GM21723 (cell line): ENCODE measurements around the gene RNF157.
"Not testable (repeated sequence)": the region's sequence is repeated elsewhere in the genome, so short reads cannot be mapped to it uniquely, and the experiment has no call there.

Source experiments
- ATAC-seq: cut with Tn5 transposase; IDR thresholded peaks from one replicate; pipeline ENCODE4 v1.9.1; 2021; ENCODE audit warnings: mild to moderate bottlenecking, moderate library complexity; ENCODE audit not compliant: unreplicated experiment

RNF157 gene

GRCh38 chr17:76195281-76196096, 44.8 kb downstream of the RNF157 start:
- no peak for ATAC-seq

GRCh38 chr17:76193591-76193990, 46.7 kb downstream of the RNF157 start:
- ATAC-seq = no peak

GRCh38 chr17:76191896-76192295, 48.4 kb downstream of the RNF157 start:
- ATAC-seq = peak; percentile 49

- no peak for ATAC-seq
These were observed 50.6 kb downstream of the RNF157 start for GRCh38 chr17:76189741-76190140.

- no peak for ATAC-seq
These were observed 51.0 kb downstream of the RNF157 start for GRCh38 chr17:76189247-76189646.

GRCh38 chr17:76188213-76189016, 51.9 kb downstream of the RNF157 start:
- no peak for ATAC-seq

- not testable (repeated sequence) for ATAC-seq
These were observed 53.5 kb downstream of the RNF157 start for GRCh38 chr17:76186774-76187173.

GRCh38 chr17:76184290-76184689, 56.0 kb downstream of the RNF157 start:
- no peak for ATAC-seq

GRCh38 chr17:76182016-76182764, 58.1 kb downstream of the RNF157 start:
- ATAC-seq = peak; percentile 59

GRCh38 chr17:76179496-76180467, 60.5 kb downstream of the RNF157 start:
- ATAC-seq = no peak

- no peak for ATAC-seq
These were observed 62.2 kb downstream of the RNF157 start for GRCh38 chr17:76178124-76178523.

GRCh38 chr17:76176701-76177574, 63.4 kb downstream of the RNF157 start:
- no peak for ATAC-seq

- no peak for ATAC-seq
These were observed 66.3 kb downstream of the RNF157 start for GRCh38 chr17:76174037-76174436.

GRCh38 chr17:76173474-76173873, 66.8 kb downstream of the RNF157 start:
- no peak for ATAC-seq

- no peak for ATAC-seq
These were observed 68.6 kb downstream of the RNF157 start for GRCh38 chr17:76171706-76172105.

GRCh38 chr17:76170114-76170513, 70.2 kb downstream of the RNF157 start:
- no peak for ATAC-seq

GRCh38 chr17:76166906-76167305, 73.4 kb downstream of the RNF157 start:
- no peak for ATAC-seq

GRCh38 chr17:76166168-76166567, 74.1 kb downstream of the RNF157 start:
- no peak for ATAC-seq

- ATAC-seq = no peak
These were observed 76.0 kb downstream of the RNF157 start for GRCh38 chr17:76164331-76164730.
